RWPE2 (cell line): ENCODE measurements around the gene KCNT2.

Experiments used
- ATAC-seq: fragments of 200-7000 bp; cut with Tn5 transposase; 3 replicates; pipeline ENCODE4 v1.9.1; 2021; ENCODE audit warnings: low read depth
- DNase-seq: peaks from one replicate; pipeline ENCODE4 v3.0.0-alpha.2; 2020; ENCODE audit warnings: low spot score
- H3K27ac ChIP-seq: fragments of 450-650 bp; 2 replicates; pipeline ENCODE4 v1.5.1; 2017; ENCODE audit warnings: mild to moderate bottlenecking; ENCODE audit not compliant: poor library complexity, severe bottlenecking
- H3K27me3 ChIP-seq: fragments of 250-450 bp; sonication (Bioruptor Pico); 2 replicates; pipeline ENCODE4 v1.5.1; 2021; ENCODE audit warnings: mild to moderate bottlenecking, moderate library complexity; ENCODE audit not compliant: insufficient read depth, poor library complexity, severe bottlenecking
- H3K36me3 ChIP-seq: fragments of 250-450 bp; sonication (Bioruptor Pico); 2 replicates; pipeline ENCODE4 v1.5.1; 2020; ENCODE audit warnings: low read depth, mild to moderate bottlenecking, moderate library complexity
- H3K4me1 ChIP-seq: fragments of 250-450 bp; sonication (Bioruptor Pico); 2 replicates; pipeline ENCODE4 v1.5.1; 2021; ENCODE audit warnings: mild to moderate bottlenecking, moderate library complexity; ENCODE audit not compliant: insufficient read depth, poor library complexity, severe bottlenecking
- H3K4me3 ChIP-seq: fragments of 250-450 bp; sonication (Bioruptor Pico); 2 replicates; pipeline ENCODE4 v1.5.1; 2021; ENCODE audit warnings: mild to moderate bottlenecking, moderate library complexity; ENCODE audit not compliant: severe bottlenecking
- H3K9me3 ChIP-seq: fragments of 250-450 bp; sonication (Bioruptor Pico); 2 replicates; pipeline ENCODE4 v1.5.1; 2021; ENCODE audit warnings: mild to moderate bottlenecking, moderate library complexity; ENCODE audit not compliant: severe bottlenecking
- TF ChIP-seq, protein P1 (sequence below): fragments of 450-650 bp; IDR thresholded peaks from one replicate; pipeline ENCODE4 v1.5.1; 2017; ENCODE audit warnings: mild to moderate bottlenecking, moderate library complexity; ENCODE audit not compliant: poor library complexity, severe bottlenecking

Gene KCNT2

DNA sequence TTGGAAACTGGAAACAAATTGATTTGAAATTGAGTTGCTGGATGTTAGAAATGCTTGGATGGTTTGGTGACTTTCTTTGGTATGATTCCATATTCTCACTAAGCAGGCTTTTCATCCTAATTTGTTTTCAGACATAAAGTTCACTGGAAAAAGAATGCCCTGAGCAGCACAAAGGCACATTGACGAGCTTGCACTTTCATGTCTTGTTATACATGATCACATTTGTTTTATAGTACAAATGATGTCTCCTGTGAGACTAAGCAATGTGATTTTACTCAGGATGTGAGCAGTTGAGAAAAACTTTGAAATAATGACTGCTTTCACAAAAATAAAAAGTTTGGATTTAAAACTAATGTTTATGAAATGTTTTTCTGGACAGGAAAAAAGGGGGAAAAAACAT, 63.6 kb downstream of the KCNT2 start:
- no peaks in the 10 kb centered on the region for H3K27me3 ChIP-seq
- H3K36me3 ChIP-seq, result no peaks in the 10 kb centered on the region
- H3K4me3 ChIP-seq, result no peak overlapping the region
- TF ChIP-seq, protein P1, sequence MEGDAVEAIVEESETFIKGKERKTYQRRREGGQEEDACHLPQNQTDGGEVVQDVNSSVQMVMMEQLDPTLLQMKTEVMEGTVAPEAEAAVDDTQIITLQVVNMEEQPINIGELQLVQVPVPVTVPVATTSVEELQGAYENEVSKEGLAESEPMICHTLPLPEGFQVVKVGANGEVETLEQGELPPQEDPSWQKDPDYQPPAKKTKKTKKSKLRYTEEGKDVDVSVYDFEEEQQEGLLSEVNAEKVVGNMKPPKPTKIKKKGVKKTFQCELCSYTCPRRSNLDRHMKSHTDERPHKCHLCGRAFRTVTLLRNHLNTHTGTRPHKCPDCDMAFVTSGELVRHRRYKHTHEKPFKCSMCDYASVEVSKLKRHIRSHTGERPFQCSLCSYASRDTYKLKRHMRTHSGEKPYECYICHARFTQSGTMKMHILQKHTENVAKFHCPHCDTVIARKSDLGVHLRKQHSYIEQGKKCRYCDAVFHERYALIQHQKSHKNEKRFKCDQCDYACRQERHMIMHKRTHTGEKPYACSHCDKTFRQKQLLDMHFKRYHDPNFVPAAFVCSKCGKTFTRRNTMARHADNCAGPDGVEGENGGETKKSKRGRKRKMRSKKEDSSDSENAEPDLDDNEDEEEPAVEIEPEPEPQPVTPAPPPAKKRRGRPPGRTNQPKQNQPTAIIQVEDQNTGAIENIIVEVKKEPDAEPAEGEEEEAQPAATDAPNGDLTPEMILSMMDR, result no peak
- peaks cover 3% of the 10 kb centered on the region for H3K4me1 ChIP-seq
- DNase-seq, result no peak
- no peak for ATAC-seq
- no peak overlapping the region for H3K27ac ChIP-seq
- no peaks in the 10 kb centered on the region for H3K9me3 ChIP-seq

DNA sequence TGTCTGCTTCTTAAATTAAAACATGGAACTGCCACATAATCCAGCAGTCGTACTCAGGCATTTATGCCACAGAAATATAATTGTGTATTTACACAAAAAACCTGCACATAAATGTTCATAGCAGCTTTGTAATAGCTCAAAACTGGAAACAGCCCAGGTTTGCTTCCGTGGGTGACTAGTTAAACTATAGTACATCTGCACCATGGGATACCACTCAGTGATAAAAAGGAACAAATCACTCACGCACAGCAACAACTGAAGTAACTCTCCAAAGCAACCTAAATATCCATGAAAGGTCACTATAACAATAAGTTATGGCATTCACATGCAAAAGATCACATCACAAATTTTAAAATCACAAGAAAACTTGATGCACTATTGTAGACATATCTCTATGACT, 64.4 kb downstream of the KCNT2 start:
- no peaks in the 10 kb centered on the region for H3K9me3 ChIP-seq
- no peak overlapping the region for H3K27ac ChIP-seq
- no peaks in the 10 kb centered on the region for H3K27me3 ChIP-seq
- TF ChIP-seq, protein P1, result no peak
- H3K36me3 ChIP-seq, result no peaks in the 10 kb centered on the region
- no peak overlapping the region for H3K4me3 ChIP-seq
- DNase-seq, result no peak
- peaks cover 3% of the 10 kb centered on the region for H3K4me1 ChIP-seq
- ATAC-seq, result no peak

DNA sequence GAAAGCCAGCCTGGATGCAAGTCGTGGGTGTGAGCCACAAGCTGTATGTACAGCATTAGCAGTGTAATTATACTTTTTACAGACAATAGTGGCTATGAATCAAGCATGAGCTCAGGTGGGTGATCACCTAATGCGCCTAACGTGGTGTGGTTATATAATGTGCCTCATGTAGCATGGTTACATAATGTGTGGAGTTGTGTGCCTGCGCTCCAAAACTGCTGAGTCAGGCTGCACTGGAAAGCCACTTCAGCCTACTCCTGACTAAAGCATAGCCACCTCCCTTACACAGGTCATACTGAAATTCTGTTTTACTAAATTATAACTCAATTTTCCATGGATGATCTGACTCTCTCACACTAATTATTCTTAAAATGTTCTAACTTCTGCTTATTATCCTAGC, 69.8 kb downstream of the KCNT2 start:
- H3K4me3 ChIP-seq, result no peak overlapping the region
- H3K27me3 ChIP-seq, result no peaks in the 10 kb centered on the region
- DNase-seq (no peak), ATAC-seq (no peak)
- H3K9me3 ChIP-seq, result no peaks in the 10 kb centered on the region
- TF ChIP-seq, protein P1, result no peak
- no peak overlapping the region for H3K27ac ChIP-seq
- no peaks in the 10 kb centered on the region for H3K36me3 ChIP-seq
- no peaks in the 10 kb centered on the region for H3K4me1 ChIP-seq

DNA sequence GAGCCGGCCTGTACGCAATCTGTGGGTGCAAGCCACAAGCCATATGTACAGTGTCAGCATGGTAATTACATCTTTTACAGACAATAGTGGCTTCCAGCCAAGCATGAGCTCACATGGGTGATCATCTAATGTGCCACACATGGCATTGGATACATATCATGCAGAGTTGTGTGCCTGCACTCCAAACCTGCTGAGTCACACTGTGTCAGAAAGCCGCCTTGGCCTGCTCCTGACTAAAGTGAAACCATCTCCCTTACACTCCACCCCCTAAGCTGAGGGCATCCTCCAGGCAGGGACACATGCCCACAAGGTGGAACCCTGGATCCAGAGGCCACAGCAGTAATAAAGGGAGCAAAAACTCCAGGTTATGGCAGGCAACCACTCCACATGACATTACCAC, 72.5 kb downstream of the KCNT2 start:
- Histone ChIP-seq H3K4me1 (no peaks in the 10 kb centered on the region), H3K9me3 (no peaks in the 10 kb centered on the region), H3K36me3 (no peaks in the 10 kb centered on the region), H3K27me3 (no peaks in the 10 kb centered on the region), H3K4me3 (no peak overlapping the region), H3K27ac (no peak overlapping the region)
- no peak; the same call in 2 of the 3 replicates for ATAC-seq
- TF ChIP-seq, protein P1, result no peak
- no peak for DNase-seq

DNA sequence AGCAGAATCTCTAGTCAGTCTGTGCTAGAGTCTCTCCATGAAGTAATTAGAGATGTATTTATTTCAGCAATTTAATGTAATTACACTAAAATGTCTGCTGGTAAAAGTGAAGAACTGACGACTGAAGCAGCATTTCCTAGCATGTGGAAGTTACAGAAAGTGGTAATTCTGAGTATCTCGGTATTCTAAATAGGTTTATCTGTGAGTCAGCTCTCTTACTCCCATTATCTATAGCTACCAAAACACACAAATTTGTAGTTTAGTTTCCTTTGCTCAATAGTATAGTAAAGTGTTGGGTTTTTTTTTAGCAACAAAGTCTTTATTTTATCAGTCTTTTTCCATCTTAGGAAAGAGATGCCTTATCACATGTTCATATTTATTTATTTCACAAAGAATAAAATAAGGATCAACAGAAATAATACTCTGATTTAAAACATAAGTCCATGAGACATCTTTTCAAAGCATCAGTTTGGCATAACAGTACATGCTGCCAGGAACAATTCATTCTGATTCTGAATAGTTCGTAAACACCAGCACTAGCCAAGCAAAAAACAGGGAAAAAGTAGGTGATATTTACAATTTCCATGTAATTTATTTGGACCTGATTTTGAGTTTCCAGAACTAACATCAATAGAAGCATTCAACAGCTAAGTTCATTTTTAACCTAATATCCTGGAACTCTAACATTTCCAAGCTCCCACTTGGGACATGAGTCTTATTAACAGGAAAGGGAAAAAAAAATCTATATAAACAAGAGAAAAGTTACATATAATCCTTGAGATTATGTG, 76.3 kb downstream of the KCNT2 start:
- ATAC-seq (no peak), DNase-seq (no peak)
- no peak overlapping the region for H3K4me3 ChIP-seq
- H3K9me3 ChIP-seq, result no peaks in the 10 kb centered on the region
- no peaks in the 10 kb centered on the region for H3K4me1 ChIP-seq
- H3K36me3 ChIP-seq, result no peaks in the 10 kb centered on the region
- TF ChIP-seq, protein P1, result no peak
- no peaks in the 10 kb centered on the region for H3K27me3 ChIP-seq
- H3K27ac ChIP-seq, result no peak overlapping the region
